GM15510 (cell line): ENCODE data around the gene ZNF226.

Source experiments
- POLR2A ChIP-seq: IDR thresholded peaks from 3 replicates; pipeline ENCODE4 v1.6.1; 2011; ENCODE audit warnings: borderline replicate concordance; ENCODE audit not compliant: insufficient read length; ENCODE audit errors: extremely low read depth

Gene ZNF226

DNA sequence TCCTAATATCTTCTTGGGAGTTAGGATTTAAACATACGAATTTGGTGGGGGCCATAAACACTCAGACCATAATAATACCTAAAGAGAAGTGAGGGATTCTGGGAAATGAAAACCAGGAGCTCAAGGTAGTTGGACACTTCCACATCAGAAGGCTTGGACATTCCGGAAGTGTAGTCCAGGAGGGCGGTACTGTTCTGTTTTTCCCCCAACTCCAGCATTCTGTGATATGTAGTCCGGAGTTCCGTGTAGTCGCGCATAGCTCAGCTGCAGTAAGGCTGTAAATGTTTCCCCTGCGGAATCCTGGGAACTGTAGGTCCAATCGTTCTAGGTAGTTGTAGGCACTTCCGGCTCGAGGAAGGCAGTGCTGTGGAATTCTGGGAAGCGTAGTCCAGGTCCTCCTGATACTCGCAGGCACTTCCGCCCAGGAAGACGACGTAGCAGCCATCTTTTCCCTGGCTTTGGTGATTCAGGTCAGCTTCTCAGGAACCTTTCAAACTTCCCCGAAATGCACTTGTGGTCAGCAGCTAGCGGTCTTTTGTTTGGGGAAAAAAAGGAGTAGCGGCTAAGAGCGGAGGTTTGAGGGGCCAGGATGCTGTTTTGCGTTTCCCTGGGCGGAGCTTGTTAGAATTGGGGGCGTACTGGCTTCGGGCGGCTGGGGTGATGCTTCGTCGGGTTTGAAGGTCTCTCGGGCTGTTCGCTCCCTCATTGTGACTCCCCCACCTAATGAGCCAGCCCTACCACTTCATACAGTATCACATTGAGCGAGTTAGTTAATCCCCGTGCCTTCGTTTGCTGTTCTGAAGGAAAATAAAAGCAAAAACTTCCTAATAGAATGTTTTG lies at the start of gene ZNF226:
ZNF226 (plus strand) TSS at position 428 of the 840 bp plus-strand sequence. CDS start 4,981 bp downstream, outside the sequence.
- TF ChIP-seq POLR2A = peak; percentile 64

DNA sequence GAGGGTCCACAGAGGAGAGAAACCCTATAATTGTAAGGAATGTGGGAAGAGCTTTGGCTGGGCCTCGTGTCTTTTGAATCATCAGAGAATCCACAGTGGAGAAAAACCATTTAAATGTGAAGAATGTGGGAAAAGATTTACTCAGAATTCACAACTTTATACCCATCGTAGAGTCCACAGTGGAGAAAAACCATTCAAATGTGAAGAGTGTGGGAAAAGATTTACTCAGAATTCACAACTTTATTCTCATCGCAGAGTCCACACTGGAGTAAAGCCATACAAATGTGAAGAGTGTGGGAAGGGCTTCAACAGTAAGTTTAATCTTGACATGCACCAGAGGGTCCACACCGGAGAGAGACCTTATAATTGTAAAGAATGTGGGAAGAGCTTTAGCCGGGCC lies 32.9 kb upstream of the ZNF226 start:
- no peak for TF ChIP-seq POLR2A

DNA sequence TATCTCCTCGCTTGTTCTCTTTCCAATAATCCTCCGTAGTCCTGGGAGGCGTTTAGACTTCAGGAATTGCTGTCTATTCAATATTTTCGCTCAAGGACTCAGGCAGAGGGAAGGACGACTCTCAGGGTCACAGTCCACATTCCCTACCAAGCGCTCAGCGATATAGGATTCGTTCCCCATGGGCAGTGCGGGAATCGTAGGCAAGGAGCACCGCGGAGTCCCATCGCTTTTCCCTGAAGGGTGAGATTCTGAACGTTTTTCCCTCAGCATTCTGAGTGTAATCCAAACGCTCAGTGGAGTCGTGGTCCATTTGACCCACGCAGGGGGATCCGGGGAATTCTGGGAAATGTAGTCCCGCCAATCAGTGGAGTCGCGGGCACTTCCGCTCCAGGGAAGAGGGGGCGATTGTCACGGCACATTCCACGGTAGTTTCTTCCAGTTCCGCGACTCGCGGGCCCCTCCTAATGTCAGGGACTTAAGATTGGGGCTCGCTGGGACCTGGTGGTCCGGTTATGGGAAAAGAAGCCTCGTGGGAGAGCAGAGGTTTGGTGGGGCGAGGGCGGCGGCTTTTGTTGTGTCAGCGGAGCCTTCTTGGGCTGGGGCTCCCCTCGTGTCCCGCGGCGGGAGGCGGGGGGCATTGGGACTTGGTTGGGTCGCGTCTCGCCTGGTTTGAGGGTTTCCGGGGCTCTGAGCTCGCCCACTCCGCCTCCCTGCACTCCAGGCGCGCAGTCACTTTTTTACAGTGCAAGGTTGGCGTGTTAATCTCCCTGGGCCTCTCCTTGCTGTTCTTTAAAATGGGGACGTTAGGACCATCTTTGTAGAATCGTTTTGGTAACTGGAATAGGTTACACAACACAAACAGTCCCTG lies 23.5 kb upstream of the ZNF226 start, which contains the start of gene ZNF234:
ZNF234 (plus strand) TSS at position 364 of the 868 bp plus-strand sequence. CDS start 3,079 bp downstream, outside the sequence.
- peak; percentile 49 for TF ChIP-seq POLR2A

DNA sequence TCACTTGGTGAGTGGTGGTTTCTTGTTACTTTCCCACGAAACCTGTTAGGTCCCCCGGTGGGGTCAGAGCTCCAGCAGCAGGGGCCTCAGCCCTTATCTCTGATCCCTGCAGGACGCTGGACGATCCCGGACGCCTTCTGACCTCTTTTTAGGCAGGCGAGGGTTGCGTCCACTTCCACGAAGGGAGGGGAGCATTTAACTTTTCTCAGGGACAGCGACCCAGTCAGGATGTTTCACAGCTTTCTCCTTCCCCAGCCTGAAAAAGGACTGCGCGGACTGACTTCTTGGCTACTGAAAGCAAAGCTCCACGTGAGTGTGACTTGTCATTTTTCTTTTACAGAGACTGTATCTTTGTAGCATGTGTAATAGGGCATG lies 22.9 kb upstream of the ZNF226 start:
- TF ChIP-seq POLR2A = no peak

DNA sequence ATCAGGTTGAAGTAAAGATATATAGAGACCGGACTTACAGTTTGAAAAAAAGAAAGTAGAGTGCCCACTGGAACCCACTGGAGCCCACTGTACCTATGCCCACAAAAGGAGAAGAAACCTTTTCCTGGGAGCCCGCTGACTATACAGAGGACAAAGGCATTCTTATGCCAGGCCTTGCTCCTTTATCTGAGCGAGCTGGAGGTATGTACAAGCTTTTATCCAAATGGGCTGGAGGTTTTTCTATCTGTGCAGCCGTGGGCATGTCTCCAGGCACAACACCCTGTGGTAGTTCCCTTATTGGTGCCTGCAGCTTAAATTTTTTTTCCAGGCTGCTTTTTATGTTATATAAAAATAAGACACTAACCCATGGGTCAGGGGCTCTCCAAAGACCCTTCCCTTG lies 15.1 kb upstream of the ZNF226 start:
- no peak for TF ChIP-seq POLR2A

DNA sequence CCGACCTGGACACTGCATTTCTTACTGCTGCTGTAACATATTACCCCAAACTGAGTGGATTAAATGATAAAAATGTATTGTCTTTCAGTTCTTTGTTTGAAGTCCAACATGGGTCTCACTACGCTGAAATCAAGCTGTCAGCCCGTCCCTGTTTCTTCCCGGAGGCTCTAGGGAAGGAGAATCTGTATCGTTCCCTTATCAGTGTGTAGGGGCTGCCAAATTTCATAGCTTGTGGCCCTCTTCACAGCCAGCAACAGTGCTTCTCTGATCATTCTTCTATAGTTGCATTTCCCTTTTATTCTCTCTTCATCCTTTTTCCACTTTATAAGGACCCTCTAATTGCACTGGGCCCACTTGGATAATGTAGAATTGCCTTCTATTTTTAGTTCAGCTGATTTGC lies 13.4 kb upstream of the ZNF226 start:
- no peak for TF ChIP-seq POLR2A

DNA sequence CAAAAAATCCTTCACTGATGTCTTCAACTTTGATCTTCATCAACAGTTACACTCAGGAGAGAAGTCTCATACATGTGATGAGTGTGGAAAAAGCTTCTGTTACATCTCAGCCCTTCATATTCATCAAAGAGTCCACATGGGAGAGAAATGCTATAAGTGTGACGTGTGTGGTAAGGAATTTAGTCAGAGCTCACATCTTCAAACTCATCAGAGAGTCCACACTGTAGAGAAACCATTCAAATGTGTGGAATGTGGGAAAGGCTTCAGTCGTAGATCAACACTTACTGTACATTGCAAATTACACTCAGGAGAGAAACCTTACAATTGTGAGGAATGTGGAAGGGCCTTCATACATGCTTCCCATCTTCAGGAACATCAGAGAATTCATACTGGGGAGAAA lies 8.4 kb upstream of the ZNF226 start:
- no peak for TF ChIP-seq POLR2A

DNA sequence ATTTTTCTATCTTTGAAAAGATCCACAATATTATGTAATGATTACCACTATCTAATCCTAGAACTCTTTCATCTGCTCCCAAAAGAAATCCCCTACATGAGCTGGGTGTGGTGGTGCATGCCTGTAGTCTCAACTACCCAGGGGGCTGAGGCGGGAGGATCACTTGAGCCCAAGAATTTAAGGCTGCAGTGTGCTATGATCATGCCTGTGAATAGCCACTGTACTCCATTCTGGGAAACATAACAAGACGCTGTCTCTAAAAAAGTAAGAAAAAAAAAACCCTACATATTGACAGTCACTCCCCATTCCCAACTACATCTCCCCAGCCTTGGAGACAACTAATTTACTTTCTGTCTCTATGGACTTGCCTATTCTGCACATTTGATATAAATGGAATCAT lies 1.1 kb upstream of the ZNF226 start:
- no peak for TF ChIP-seq POLR2A

DNA sequence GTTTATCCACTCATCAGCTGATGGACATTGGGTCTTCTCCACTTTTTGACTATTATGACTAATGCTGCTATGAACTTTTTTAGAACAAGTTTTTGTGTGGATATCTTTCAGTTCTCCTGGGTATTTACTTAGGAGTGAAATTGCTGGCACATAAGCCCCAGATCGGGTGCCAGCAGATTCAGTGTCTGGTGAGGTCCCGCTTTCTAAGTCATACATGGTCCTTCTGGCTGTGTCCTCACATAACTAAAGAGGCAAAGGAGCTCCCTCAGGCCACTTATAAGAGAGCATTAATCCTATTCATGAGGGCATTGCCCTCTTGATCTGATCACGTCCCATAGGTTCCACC lies 600 bp upstream of the ZNF226 start:
- no peak for TF ChIP-seq POLR2A

DNA sequence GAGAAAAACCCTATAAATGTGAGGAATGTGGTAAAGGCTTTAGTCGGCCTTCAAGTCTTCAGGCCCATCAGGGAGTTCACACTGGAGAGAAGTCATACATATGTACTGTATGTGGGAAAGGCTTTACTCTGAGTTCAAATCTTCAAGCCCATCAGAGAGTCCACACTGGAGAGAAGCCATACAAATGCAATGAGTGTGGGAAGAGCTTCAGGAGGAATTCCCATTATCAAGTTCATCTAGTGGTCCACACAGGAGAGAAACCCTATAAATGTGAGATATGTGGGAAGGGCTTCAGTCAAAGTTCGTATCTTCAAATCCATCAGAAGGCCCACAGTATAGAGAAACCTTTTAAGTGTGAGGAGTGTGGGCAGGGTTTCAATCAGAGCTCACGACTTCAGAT lies 11.7 kb downstream of the ZNF226 start:
- no peak for TF ChIP-seq POLR2A

DNA sequence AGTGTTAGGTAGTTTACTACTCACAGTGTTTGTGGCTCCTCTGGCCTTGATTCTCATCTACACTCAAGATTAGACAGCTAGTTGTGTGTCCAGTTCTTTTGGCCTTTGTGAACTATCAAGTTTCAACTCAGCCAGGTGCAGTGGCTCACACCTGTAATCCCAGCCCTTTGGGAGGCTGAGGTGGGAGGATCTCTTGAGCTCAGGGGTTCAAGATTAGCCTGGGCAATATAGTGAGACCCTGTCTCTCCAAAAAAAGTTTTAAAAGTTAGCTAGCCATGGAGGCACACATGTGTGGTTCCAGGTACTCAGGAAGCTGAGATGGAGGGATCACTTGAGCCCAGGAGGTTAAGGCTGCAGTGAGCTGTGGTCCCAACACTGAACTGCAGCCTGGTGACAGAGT lies 16.1 kb downstream of the ZNF226 start:
- no peak for TF ChIP-seq POLR2A

DNA sequence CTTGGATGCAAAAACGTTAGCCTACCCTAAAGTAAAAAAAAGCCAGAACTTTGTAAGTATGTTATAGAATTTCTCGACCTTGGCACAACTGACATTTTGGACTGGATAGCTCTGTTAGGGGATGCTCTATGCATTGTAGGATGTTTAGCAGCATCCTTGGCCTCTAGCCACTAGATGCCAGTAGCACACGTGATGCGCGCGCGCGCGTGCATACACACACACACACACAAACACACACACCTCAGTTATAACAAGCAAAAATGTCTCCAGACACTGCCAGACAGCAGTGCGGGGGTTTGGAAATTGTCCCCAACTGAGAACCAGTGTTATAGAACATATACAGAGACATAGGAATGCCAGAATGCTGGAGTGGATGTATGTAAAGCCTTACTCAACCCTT lies 17.2 kb downstream of the ZNF226 start:
- no peak for TF ChIP-seq POLR2A

DNA sequence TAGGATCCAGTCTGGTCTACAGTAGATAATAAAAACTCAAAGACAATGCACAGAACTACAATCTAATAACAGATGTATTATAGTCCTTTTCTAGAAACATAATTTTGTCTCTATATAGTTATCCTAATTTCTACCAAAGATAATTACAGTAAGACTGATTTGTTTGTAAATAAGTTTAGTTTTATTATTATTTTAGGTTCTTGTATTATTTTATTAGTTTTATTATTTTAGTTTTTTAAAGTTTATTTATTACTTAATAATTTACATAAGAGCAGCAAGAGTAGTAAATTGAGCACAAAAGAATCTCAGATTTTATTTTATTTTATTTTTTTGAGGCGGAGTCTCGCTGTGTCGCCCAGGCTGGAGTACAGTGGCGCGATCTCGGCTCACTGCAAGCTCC lies 25.1 kb downstream of the ZNF226 start:
- TF ChIP-seq POLR2A = no peak

DNA sequence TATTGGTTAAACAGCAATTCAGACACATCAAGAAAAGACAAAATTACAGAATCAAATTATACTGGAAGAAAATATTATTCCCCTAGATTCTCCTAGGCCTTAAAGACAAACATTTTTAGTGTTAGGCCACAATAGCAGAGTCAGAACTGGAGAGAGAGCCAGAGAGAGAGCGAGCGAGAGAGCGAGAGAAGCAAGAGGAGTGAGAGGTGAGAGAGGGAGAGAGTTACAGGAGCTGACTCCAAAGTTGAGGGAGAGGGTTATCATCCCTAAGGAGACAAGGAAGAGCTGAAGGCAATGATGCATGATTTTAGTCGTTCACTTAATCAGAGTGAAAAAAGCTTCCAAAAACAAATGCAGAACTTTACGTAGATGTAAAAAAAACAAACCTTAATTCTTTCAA lies 27.2 kb downstream of the ZNF226 start:
- TF ChIP-seq POLR2A = no peak

DNA sequence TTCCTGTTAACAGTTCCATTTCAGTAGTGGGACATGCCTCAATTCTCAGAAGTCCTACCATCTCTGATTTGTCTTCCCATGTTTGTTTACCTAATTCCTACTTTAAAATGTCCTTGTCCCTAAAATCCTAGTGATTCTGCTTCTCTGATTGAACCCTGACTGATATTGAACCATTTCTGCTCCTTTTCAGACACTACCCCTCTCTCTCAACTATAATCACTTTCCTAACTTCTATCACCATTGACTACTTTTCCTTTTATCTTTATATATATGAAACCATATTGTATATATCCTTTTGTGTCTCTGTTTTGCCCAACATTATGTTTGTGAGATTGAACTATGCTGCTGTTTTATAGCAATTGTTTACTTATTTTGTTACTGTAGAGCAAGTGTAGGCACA lies 31.9 kb downstream of the ZNF226 start:
- TF ChIP-seq POLR2A = no peak

DNA sequence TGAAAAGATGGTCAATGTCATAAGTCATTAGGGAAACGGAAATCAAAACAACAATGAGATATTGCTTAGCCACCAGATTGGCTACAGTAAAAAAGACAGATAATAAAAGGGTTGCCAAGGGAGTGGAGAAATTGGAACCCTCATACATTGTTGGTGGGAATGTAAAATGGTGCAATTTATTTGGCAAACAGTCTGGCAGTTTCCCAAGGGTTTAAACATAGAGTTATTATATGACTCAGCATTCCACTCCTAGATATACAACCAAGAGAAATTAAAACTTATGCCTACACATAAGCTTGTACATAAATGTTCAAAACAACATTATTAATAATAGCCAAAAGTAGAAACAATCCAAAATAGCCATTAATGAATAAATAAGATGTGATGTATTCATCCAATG lies 37.6 kb downstream of the ZNF226 start:
- no peak for TF ChIP-seq POLR2A
